GM19468 (cell line): ENCODE results near the gene PCMT1.
"Not testable (repeated sequence)": the region's sequence is repeated elsewhere in the genome, so short reads cannot be mapped to it uniquely, and the experiment has no call there.

Experiments used
- ATAC-seq: cut with Tn5 transposase; IDR thresholded peaks from one replicate; pipeline ENCODE4 v1.9.1; 2021; ENCODE audit warnings: mild to moderate bottlenecking, moderate library complexity, moderate number of reproducible peaks; ENCODE audit not compliant: unreplicated experiment; ENCODE audit errors: extremely low read depth

The PCMT1 gene

DNA sequence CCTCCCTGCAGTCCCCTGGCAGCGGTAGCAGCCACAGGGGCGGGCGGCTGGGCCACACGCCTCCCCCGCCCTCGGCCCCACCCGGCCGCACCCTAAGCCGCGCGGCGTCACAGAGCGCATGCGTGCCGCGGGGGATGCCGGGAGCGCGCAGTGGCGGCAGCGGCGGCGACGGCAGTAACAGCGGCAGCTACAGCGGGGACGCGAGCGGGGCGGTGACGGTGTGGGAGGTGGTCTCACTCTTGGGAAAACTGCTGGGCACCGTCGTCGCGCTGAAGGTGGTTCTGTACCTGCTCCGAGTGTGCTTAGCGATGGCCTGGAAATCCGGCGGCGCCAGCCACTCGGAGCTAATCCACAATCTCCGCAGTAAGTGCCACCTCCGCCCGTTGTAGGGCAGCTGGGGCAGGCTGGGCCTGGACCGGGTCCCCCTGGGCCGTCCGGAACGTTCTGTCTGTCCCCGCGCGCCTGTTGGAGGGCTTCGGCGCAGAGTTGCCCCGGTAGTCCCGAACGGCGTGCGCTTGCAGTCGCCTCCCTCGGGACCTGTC is at the start of gene PCMT1:
TSS of gene PCMT1 (plus strand) at position 148 of the 542 bp plus-strand sequence. CDS start at position 309, 161 bp downstream.
- ATAC-seq: peak; percentile 87

DNA sequence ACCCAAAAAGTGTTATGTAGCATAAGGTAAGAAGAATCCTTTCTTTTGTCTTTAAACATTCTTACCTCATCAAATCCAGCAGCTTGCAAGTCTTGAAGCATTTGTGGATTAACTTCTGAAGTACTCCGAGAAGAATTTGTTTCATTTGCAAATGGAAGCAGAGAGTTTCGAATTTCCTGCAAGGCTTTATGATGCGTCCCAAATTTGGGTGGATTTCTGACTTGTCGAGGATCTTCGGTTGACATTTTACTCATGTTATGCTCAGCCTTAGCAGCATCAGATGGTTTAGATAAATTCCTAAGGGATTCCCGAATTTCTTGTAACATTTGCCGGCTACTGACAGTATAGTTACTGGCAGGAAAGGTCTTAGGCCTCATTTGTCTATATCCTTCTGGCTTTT is 47.8 kb upstream of the PCMT1 start:
- ATAC-seq: no peak

GRCh38 chr6:149711711-149712110 is 37.8 kb upstream of the PCMT1 start:
- no peak for ATAC-seq

DNA sequence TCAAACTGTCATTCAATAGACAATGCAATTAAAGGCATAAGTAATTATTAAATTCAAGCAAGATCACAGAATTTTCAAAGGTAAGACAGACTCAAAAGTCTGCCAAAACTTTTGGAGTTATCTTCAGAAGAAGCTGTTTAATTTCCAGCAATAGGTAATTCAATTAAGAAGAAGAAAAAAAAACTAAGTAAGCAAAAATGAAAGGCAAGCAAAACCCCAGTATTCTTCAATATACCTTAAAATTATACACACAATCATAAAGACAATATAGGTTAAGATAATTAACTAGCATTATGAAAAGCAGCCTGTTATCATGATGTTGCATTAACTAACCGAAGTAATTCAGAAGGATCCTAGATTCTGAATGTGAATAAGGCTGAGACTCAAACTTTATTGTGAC is 35.1 kb upstream of the PCMT1 start:
- ATAC-seq: no peak

GRCh38 chr6:149716181-149716963 is 33.2 kb upstream of the PCMT1 start:
- ATAC-seq: no peak

GRCh38 chr6:149717255-149717587 is 32.3 kb upstream of the PCMT1 start:
- ATAC-seq: no peak

- ATAC-seq: peak; percentile 83
Observed at GRCh38 chr6:149717588-149718458, 31.7 kb upstream of the PCMT1 start, which contains the start of gene LATS1. Gene LATS1 (minus strand): TSS chr6:149718101. CDS start chr6:149702126, 15,975 bp downstream.

DNA sequence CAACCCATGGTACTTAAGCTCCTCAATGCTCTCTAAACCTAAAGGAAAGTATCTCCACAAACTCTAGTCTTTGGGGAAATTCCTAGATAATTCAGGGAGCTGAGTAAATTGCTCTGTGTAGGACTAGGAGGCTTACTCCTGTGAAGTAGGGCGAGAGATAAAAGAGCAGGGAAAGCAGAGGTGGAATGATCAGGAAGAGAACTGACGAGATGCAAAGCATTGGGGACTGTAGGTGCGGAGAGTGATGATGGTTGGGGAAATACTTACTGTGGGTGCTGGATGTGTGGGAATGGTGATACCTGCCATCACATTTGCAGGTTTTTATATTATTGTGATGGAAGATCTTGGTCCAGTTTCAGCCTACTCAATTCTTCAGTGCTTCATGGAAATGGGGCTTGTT is 30.0 kb upstream of the PCMT1 start:
- no peak for ATAC-seq

GRCh38 chr6:149723262-149723661 is 26.3 kb upstream of the PCMT1 start:
- no peak for ATAC-seq

- ATAC-seq: no peak
Observed at GRCh38 chr6:149723771-149724417, 25.6 kb upstream of the PCMT1 start.

DNA sequence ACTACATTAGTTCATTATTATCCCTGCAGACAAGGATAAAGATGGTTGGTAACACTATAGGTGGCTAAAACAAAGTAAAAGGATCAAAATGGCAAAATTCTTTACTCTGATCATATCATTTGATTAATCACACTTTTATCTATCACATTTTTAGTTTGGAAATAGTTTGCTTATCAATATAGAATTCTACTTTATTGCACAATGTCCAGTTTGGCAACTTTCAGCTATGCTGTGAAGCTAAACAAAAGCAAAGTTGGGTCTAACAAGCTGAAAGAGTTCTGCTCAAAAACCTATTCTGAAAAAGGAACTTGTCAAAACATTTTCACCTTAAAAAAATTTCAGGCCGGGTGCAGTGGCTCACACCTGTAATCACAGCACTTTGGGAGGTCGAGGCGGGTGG is 23.8 kb upstream of the PCMT1 start:
- no peak for ATAC-seq

GRCh38 chr6:149727793-149728498 is 21.6 kb upstream of the PCMT1 start:
- no peak for ATAC-seq

DNA sequence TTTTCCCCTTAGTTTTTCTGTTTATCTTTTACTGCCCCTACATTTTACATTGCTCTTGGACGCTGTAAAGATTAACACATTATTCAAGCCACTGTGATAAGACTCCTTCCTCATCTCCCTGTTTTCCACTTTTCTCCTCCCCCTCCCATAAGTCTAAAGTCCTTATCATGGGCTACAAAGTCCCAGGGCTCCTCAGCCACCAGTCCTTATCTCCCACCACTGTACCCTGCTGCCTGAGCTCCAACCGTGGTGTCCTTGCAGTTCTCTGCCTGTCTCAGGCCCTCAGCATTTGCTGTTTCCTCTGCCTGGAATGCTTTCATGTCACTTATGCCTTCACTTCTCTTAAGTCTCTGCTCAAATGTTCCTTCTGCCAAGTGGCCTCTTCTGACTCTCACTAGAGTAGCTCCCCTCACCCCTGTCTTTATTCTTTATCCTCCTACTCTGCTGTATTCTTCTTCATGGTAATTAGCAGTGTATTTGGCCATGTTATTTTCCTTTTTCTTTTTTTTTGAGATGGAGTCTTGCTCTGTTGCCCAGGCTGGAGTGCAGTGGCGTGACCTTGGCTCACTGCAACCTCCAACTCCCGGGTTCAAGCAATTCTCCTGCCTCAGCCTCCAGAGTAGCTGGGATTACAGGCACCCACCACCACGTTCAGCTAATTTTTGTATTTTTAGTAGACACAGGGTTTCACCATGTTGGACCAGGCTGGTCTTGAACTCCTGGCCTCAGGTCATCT is 20.9 kb upstream of the PCMT1 start:
- ATAC-seq: no peak

DNA sequence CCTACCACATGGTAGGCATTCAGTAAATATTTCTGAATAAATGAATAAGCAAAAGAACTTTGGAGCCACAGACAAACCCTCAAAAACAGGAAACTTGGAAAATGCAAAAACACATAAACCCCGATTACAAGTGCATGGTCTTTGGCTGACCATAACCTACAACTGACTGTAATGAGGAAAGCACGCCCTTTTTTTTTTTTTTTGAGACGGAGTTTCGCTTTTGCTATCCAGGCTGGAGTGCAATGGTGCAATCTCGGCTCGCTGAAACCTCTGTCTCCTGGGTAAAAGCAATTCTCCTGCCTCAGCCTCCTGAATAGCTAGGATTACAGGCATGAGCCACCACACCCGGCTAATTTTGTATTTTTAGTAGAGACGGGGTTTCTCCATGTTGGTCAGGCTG is 19.7 kb upstream of the PCMT1 start:
- no peak for ATAC-seq

DNA sequence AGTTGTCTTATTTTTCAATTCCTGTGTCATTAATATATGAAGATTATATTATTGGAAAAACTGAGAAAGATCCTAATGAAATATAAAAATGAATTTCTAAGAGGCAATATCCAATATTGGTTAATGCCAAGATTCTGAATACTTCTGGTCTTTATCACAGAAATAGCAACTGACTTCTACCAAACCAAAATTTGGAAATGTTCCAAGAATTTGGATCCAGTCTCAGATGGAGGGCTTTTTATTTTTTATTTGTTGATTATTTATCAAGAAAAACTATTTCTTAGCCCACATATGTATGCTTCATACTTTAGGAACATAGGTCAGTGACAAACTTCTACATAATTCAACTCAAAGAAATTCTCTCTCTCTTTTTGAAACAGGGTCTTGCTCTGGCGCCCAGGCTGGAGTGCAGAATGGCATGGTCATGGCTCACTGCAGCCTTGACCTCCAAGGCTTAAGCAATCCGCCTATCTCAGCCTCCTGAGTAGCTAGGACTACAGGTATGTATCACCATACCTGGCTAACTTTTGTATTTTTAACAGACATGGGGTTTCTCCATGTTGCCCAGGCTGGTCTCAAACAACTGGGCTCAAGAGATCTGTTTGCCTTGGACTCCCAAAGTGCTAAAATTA is 16.3 kb upstream of the PCMT1 start:
- ATAC-seq: no peak

DNA sequence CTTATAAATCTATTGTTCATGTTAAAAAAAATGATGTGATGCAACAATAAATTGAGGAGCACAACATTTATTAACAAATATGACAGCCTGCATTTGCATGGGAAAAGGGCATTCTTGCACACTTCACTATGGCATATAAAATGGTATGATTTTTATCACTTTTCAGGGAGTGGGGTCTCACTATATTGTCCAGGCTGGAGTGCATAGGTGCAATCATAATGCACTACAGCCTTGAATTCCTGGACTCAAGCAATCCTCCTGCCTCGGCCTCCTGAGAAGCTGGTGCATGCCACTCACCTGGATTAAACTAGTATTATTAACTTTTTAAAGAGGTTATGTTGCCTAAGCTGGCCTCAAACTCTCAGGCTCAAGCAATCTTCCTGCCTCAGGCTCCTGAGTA is 14.6 kb upstream of the PCMT1 start:
- no peak for ATAC-seq

- not testable (repeated sequence) for ATAC-seq
Observed at GRCh38 chr6:149745252-149745651, 4.3 kb upstream of the PCMT1 start.

- peak; percentile 27 for ATAC-seq
Observed at GRCh38 chr6:149746147-149746946, 3.2 kb upstream of the PCMT1 start, which contains the start of gene NUP43. Gene NUP43 (minus strand): TSS chr6:149746529. CDS start chr6:149746495, 34 bp downstream.
